AG04450 (cell line): ENCODE results near the gene GNE. TPM values are rescaled to one million over a fixed set of nuclear protein-coding genes. Genes with fewer than 3 reads are reported as not detected.

Experiments used
- CTCF ChIA-PET: fragments of 300-600, 350-600 bp; formaldehyde crosslinking; extraction: SDS; loops from one replicate; lab custom pipeline; 2022; ENCODE audit warnings: antibody characterized with exemption, inconsistent platforms; lab: Charles Lee
- POLR2A ChIA-PET: fragments of 350-600 bp; formaldehyde crosslinking; extraction: SDS; loops from one replicate; lab custom pipeline; 2021; ENCODE audit warnings: antibody characterized with exemption, inconsistent platforms; lab: Yijun Ruan, JAX
- DNase-seq: peaks from one replicate; pipeline ENCODE4 v3.0.0-alpha.2; 2011; ENCODE audit warnings: low read depth, low spot score
- H3K27ac ChIP-seq: one replicate; pipeline ENCODE4 v1.5.1; 2012; ENCODE audit warnings: low read depth, low read length, control low read depth
- H3K27me3 ChIP-seq: one replicate; pipeline ENCODE4 v1.6.0; 2012; ENCODE audit warnings: low read length; ENCODE audit not compliant: control insufficient read depth, insufficient read depth
- H3K4me3 ChIP-seq: 2 replicates; pipeline ENCODE4 v1.5.1; 2011; ENCODE audit warnings: mild to moderate bottlenecking, low read depth, low read length, control low read depth
- H3K9me3 ChIP-seq: 2 replicates; pipeline ENCODE4 v1.5.1; 2012; ENCODE audit warnings: low read length; ENCODE audit not compliant: control insufficient read depth, insufficient read depth
- polyA plus RNA-seq: library from polyadenylated mRNA; depleted of rRNA; stranded (reverse); fragments of >200 nt; gene quantifications from 2 replicates; pipeline ENCODE4 v1.2.3, GENCODE V29; 2011; rRNA removed
- small RNA-seq: library from RNA; depleted of rRNA; stranded (forward); fragments of <200 nt; gene quantifications from one replicate; pipeline ENCODE3, GENCODE V24; 2012; ENCODE audit warnings: low read depth; ENCODE audit not compliant: insufficient read length
- TF ChIP-seq, protein P1 (sequence below): IDR thresholded peaks from 2 replicates; pipeline ENCODE4 v1.5.1; 2011; ENCODE audit warnings: low read depth, low read length, control low read depth, inconsistent platforms

GNE gene
- polyA plus RNA-seq, 1 experiment, result 17.4 TPM

DNA sequence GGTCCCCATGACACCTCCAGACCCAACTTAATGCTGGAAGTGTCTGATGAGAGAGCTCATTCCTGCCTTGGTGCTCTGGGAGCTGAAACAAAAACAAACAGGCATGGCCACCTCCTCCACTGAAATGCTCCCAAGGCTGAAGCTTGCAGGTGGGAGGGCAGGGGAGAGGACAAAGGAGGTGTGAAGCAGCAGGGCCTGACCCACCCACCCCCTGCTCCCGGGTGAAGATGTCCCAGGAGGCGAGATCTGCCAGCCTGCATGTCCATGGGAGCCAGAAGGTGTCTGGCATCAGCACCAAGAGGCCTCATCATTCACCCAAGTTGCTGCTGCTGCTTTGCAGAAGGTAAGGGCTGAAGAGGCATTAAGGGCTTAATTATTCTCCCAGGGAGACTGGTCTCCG is 93.3 kb downstream of the GNE start:
- no peak overlapping the region for H3K27ac ChIP-seq
- TF ChIP-seq, protein P1, sequence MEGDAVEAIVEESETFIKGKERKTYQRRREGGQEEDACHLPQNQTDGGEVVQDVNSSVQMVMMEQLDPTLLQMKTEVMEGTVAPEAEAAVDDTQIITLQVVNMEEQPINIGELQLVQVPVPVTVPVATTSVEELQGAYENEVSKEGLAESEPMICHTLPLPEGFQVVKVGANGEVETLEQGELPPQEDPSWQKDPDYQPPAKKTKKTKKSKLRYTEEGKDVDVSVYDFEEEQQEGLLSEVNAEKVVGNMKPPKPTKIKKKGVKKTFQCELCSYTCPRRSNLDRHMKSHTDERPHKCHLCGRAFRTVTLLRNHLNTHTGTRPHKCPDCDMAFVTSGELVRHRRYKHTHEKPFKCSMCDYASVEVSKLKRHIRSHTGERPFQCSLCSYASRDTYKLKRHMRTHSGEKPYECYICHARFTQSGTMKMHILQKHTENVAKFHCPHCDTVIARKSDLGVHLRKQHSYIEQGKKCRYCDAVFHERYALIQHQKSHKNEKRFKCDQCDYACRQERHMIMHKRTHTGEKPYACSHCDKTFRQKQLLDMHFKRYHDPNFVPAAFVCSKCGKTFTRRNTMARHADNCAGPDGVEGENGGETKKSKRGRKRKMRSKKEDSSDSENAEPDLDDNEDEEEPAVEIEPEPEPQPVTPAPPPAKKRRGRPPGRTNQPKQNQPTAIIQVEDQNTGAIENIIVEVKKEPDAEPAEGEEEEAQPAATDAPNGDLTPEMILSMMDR, result no peak
- no peak overlapping the region for H3K4me3 ChIP-seq
- H3K27me3 ChIP-seq, result no peaks in the 10 kb centered on the region
- DNase-seq, result no peak
- CTCF ChIA-PET, result interaction anchor here (0.7 to 3.3 kb wide), 10 partner anchors 10 to 220 kb away, joined by 3 to 18 read pairs (median 6); partner anchors contain the start of gene CLTA
- POLR2A ChIA-PET, result interaction anchor here (0.8 to 2.7 kb wide), 2 partner anchors 16 to 26 kb away, joined by 3 to 7 read pairs; partner anchors contain the start of gene CLTA
- peaks cover under 1% of the 10 kb centered on the region; the same call in 1 of the 2 replicates for H3K9me3 ChIP-seq

Small RNAs within 50 kb of the gene (small RNA-seq; reads per million reads assigned to genes)
- not detected for gene RNU4-53P

Other genes with a start within 250 kb of the GNE start
- 103 and 112 TPM in 2 replicates for gene RECK, start 221.5 kb downstream of the GNE start, polyA plus RNA-seq
- 108 and 115 TPM in 2 replicates for gene GLIPR2, start 121.7 kb downstream of the GNE start, polyA plus RNA-seq
- 0.48 and 0.71 TPM in 2 replicates for gene CCIN, start 89.1 kb downstream of the GNE start, polyA plus RNA-seq
- 314 and 364 TPM in 2 replicates for gene CLTA, start 67.5 kb downstream of the GNE start, polyA plus RNA-seq
- gene RNF38, start 141.8 kb upstream of the GNE start, polyA plus RNA-seq, result 18.0 and 18.3 TPM in 2 replicates